HepG2 (cell line): ENCODE results near the gene SFXN5. TPM values are rescaled to one million over a fixed set of nuclear protein-coding genes. Genes with fewer than 3 reads are reported as not detected.

Source experiments
- ATAC-seq: fragments of 200-7000 bp; cut with Tn5 transposase; 3 replicates; pipeline ENCODE4 v1.9.1; 2020; ENCODE audit warnings: mild to moderate bottlenecking, moderate library complexity
- BruUV-seq: library from RNA; stranded (reverse); fragments of 400-500 nt; replicated peaks from 2 replicates; lab custom pipeline; 2021; lab: Mats Ljungman, UMichigan
- CTCF ChIA-PET: fragments of 300-600 bp; formaldehyde crosslinking; extraction: SDS; loops from one replicate; lab custom pipeline; 2021; ENCODE audit warnings: low total read pairs, inconsistent platforms, low intra/inter-chr PET ratio; lab: Yijun Ruan, JAX
- POLR2A ChIA-PET: fragments of 350-600 bp; sonication (Branson Sonifier 250); formaldehyde crosslinking; loops from one replicate; lab custom pipeline; 2020; ENCODE audit warnings: antibody characterized with exemption, inconsistent platforms; lab: Yijun Ruan, JAX
- DNase-seq: peaks from one replicate; pipeline ENCODE4 v3.0.0-alpha.2; 2015; ENCODE audit warnings: low spot score
- FAIRE-seq: peaks from 3 replicates; lab custom pipeline; 2011; peaks lifted over from hg19 to GRCh38; lab: Jason Lieb, UNC
- H2AFZ ChIP-seq: one replicate; pipeline ENCODE4 v1.6.1; 2011; ENCODE audit warnings: low read length, inconsistent platforms
- H3K27ac ChIP-seq: fragments of 300-600 bp; 3 replicates; pipeline ENCODE4 v1.8.0; 2011; ENCODE audit warnings: mixed run types, mild to moderate bottlenecking, mixed read lengths, low read length, inconsistent platforms; ENCODE audit not compliant: insufficient read depth; ENCODE audit errors: extremely low read length
- H3K27me3 ChIP-seq, 2 experiments: fragments of 200-600 bp in 1 of 2; 2 replicates in 1 of 2; 3 replicates in 1 of 2; pipeline versions ENCODE4 v1.6.0 to v1.8.0; 2011; ENCODE audit warnings: low read length in 2 of 2, mild to moderate bottlenecking in 2 of 2, moderate library complexity in 2 of 2, inconsistent platforms in 1 of 2; ENCODE audit not compliant: insufficient read depth in 2 of 2, control insufficient read depth in 1 of 2
- H3K36me3 ChIP-seq, 2 experiments: fragments of 200-600 bp in 1 of 2; replicated peaks in 1 of 2; 2 replicates in 1 of 2; 3 replicates in 1 of 2; pipeline versions ENCODE4 v1.5.1 to v1.8.0; 2011; ENCODE audit warnings: low read length in 2 of 2, inconsistent platforms in 1 of 2; ENCODE audit not compliant: insufficient read depth in 2 of 2, control insufficient read depth in 1 of 2
- H3K4me1 ChIP-seq: 2 replicates; pipeline ENCODE4 v1.5.1; 2012; ENCODE audit warnings: low read length, inconsistent platforms; ENCODE audit not compliant: insufficient read depth
- H3K4me2 ChIP-seq: 2 replicates; pipeline ENCODE4 v1.6.0; 2011; ENCODE audit warnings: low read depth, low read length, inconsistent platforms
- H3K4me3 ChIP-seq, 3 experiments: fragments of 200-600 bp in 1 of 3; sonication (generic), shearing (Covaris generic) in 1 of 3; replicated peaks in 1 of 3; 2 replicates each; pipeline ENCODE4 v1.5.1; 2011 to 2016; ENCODE audit warnings: low read length in 3 of 3, inconsistent platforms in 2 of 3, low read depth in 2 of 3, mild to moderate bottlenecking in 2 of 3, control low read depth in 1 of 3, mixed read lengths in 1 of 3; ENCODE audit not compliant: insufficient read depth in 1 of 3
- H3K79me2 ChIP-seq: one replicate; pipeline ENCODE4 v1.6.1; 2011; ENCODE audit warnings: low read length, inconsistent platforms; ENCODE audit not compliant: insufficient read depth
- H3K9ac ChIP-seq: 2 replicates; pipeline ENCODE4 v1.6.0; 2011; ENCODE audit warnings: mild to moderate bottlenecking, low read depth, low read length, inconsistent platforms; ENCODE audit not compliant: insufficient read depth
- H3K9me3 ChIP-seq: 2 replicates; pipeline ENCODE4 v1.5.1; 2012; ENCODE audit warnings: mild to moderate bottlenecking, low read length
- H4K20me1 ChIP-seq: 2 replicates; pipeline ENCODE4 v1.6.0; 2011; ENCODE audit warnings: inconsistent platforms, mild to moderate bottlenecking, low read length, moderate library complexity; ENCODE audit not compliant: insufficient read depth
- ATF7-NPFF ChIP-seq: sonication (generic); formaldehyde crosslinking; IDR thresholded peaks from 2 replicates; pipeline ENCODE4 v1.8.1; 2023; ENCODE audit warnings: mild to moderate bottlenecking, low read depth, missing genetic modification reagents, moderate library complexity
- EHMT2 ChIP-seq: fragments of 200-600 bp; sonication (generic); IDR thresholded peaks from 2 replicates; pipeline ENCODE4 v1.7.0; 2017; ENCODE audit warnings: antibody characterized with exemption, low read depth, low read length, borderline replicate concordance
- HIVEP1 ChIP-seq: sonication (generic); formaldehyde crosslinking; IDR thresholded peaks from 2 replicates; pipeline ENCODE4 v1.4.0; 2020; ENCODE audit warnings: mild to moderate bottlenecking, missing genetic modification reagents
- PRMT3 ChIP-seq: sonication (generic); formaldehyde crosslinking; IDR thresholded peaks from 2 replicates; pipeline ENCODE4 v1.8.1; 2022; ENCODE audit warnings: low read depth, mild to moderate bottlenecking, moderate library complexity, missing genetic modification reagents, borderline replicate concordance
- PTBP1 ChIP-seq: fragments of 200-400 bp; formaldehyde crosslinking; IDR thresholded peaks from 2 replicates; pipeline ENCODE4 v1.6.1; 2018; ENCODE audit warnings: low read length, low read depth; ENCODE audit not compliant: poor library complexity, severe bottlenecking
- XBP1 ChIP-seq: sonication (generic); formaldehyde crosslinking; IDR thresholded peaks from 2 replicates; pipeline ENCODE4 v1.5.0; 2020; ENCODE audit warnings: missing genetic modification reagents
- ZFX ChIP-seq: sonication (generic); formaldehyde crosslinking; IDR thresholded peaks from 2 replicates; pipeline ENCODE4 v1.4.0; 2020; ENCODE audit warnings: mild to moderate bottlenecking, low read depth, missing genetic modification reagents, moderate library complexity
- ZMYM4 ChIP-seq: sonication (generic); formaldehyde crosslinking; IDR thresholded peaks from 2 replicates; pipeline ENCODE4 v1.8.1; 2023; ENCODE audit warnings: mild to moderate bottlenecking, missing genetic modification reagents
- ZNF12 ChIP-seq: sonication (generic); formaldehyde crosslinking; IDR thresholded peaks from 2 replicates; pipeline ENCODE4 v1.5.0; 2020; ENCODE audit warnings: missing genetic modification reagents
- WGBS: methylation state at CpG from one replicate; pipeline ENCODE4 v1.1.6; 2017; ENCODE audit warnings: low lambda C conversion rate; 5-methylcytosine and 5-hydroxymethylcytosine counted together
- in situ Hi-C: cut with HindIII; loops from 2 replicates; pipeline ENCODE4 v1.10.0; 2017; ENCODE audit warnings: low pct_unique_long_range_greater_than_20kb; ENCODE audit not compliant: extremely low pct_ligation_motif_present
- intact Hi-C: fragments of 100-400 bp; cut with micrococcal nuclease; formaldehyde crosslinking; loops from one replicate; pipeline ENCODE4 v1.10.0; 2022; ENCODE audit not compliant: unreplicated experiment
- polyA plus RNA-seq, 8 experiments: library from polyadenylated mRNA; depleted of rRNA in 3 of 8; stranded (reverse) in 7 of 8; unstranded in 1 of 8; fragments of >200 nt; fragmentation: Illumina TruSeq in 4 of 8; extraction: Trizol in 4 of 8; gene quantifications; 2 replicates each; pipeline versions ENCODE4 v1.2.1 to v1.2.3, GENCODE V29; 2011 to 2016; ENCODE audit warnings: low read depth in 4 of 8, missing spikeins in 1 of 8, mixed read lengths in 1 of 8; ENCODE audit not compliant: insufficient read depth in 1 of 8
- total RNA-seq, 5 experiments: library from RNA; depleted of rRNA; stranded (reverse); fragments of >200 nt; fragmentation: Illumina TruSeq; extraction: Trizol; gene quantifications; 2 replicates each; pipeline ENCODE4 v1.2.3, GENCODE V29; 2016; ENCODE audit warnings: low read depth in 1 of 5
- TF ChIP-seq, protein P1 (sequence below): sonication (generic); formaldehyde crosslinking; IDR thresholded peaks from 2 replicates; pipeline ENCODE4 v1.5.1; 2020; ENCODE audit warnings: missing genetic modification reagents, mild to moderate bottlenecking, borderline replicate concordance
- TF ChIP-seq, protein P2 (sequence below): sonication (generic); formaldehyde crosslinking; IDR thresholded peaks from 2 replicates; pipeline ENCODE4 v1.5.0; 2020; ENCODE audit warnings: missing genetic modification reagents
- TF ChIP-seq, protein P3 (sequence below): sonication (generic); formaldehyde crosslinking; IDR thresholded peaks from 2 replicates; pipeline ENCODE4 v1.4.0; 2020; ENCODE audit warnings: missing genetic modification reagents, borderline replicate concordance
- TF ChIP-seq, protein P4 (sequence below): sonication (generic); formaldehyde crosslinking; IDR thresholded peaks from 2 replicates; pipeline ENCODE4 v1.8.1; 2023; ENCODE audit warnings: missing genetic modification reagents, mild to moderate bottlenecking, borderline replicate concordance
- TF ChIP-seq, protein P5 (sequence below): sonication (generic); formaldehyde crosslinking; IDR thresholded peaks from 2 replicates; pipeline ENCODE4 v1.5.1; 2020; ENCODE audit warnings: missing genetic modification reagents, mild to moderate bottlenecking, borderline replicate concordance
- TF ChIP-seq, protein P6 (sequence below): IDR thresholded peaks from 2 replicates; pipeline ENCODE4 v1.6.1; 2016; ENCODE audit warnings: missing genetic modification reagents, missing compliant biosample characterization

SFXN5 gene
- total and polyA plus RNA-seq, 2 of the 13 experiments (the other 11 are each of a cell fraction or from before 2014, with no cell fraction given): 34.9 to 37.4 TPM

DNA sequence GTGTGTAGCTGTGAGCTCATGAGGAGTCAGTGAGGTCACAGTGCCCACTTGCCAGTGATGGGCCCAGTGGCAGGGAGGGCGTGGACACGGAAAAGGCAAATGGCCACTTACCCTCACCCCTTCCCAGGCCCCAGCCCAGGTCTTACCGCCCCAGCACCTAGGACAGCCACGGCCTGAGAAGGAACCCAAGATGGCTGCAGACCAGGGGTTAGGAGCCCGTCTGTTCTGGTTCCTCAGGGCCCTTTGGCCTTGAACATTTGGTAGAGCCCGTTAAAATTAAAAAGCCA is 80.1 kb downstream of the SFXN5 start (continued):
- TF ChIP-seq, protein P1, sequence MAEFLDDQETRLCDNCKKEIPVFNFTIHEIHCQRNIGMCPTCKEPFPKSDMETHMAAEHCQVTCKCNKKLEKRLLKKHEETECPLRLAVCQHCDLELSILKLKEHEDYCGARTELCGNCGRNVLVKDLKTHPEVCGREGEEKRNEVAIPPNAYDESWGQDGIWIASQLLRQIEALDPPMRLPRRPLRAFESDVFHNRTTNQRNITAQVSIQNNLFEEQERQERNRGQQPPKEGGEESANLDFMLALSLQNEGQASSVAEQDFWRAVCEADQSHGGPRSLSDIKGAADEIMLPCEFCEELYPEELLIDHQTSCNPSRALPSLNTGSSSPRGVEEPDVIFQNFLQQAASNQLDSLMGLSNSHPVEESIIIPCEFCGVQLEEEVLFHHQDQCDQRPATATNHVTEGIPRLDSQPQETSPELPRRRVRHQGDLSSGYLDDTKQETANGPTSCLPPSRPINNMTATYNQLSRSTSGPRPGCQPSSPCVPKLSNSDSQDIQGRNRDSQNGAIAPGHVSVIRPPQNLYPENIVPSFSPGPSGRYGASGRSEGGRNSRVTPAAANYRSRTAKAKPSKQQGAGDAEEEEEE (CRISPR knock-in tag): no peak

DNA sequence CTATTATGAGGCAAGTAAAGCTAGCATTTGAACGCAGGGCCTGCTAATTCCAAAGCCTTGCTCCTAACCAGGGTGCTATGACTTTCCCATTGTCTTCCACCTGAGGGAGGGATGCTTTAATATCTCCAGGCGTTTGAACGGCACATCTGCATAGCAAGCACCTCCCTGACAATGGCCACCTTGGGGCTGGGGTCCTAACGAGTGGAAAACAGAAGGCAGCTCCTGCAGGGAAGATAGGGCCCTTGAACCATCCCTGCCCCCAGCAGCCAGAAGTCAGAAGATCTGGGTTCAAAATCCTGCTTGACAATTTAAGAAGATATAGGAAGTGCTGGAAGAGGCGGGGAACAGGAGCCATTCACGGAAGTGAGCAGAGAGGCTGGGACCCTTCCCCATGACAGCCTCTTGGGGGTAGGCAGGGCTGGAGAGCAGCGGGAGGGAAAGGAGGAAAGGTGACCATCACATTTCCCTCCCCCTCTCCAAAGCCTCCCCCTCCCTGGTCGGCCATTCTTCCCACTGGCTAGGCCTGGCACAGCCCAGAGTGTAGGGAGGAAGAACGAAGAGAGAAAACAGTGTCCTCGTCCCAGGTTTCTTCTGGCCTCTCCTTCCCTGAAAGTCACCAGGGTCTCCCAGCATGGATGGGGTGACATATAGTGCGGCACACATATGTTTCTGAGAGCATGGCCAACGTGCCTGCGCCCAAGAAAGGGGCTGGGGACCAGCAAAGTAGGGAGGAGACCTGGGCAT is 80.6 kb downstream of the SFXN5 start:
- no TSS peak for BruUV-seq
- Histone ChIP-seq H3K9me3 (no peaks in the 10 kb centered on the region), H3K4me3 (no peak overlapping the region), H3K27ac (no peak overlapping the region), H3K79me2 (no peaks in the 10 kb centered on the region), H3K9ac (no peak overlapping the region), H4K20me1 (no peaks in the 10 kb centered on the region), H3K4me1 (peaks cover 13% of the 10 kb centered on the region), H3K4me2 (no peak overlapping the region), H3K27me3 (no peaks in the 10 kb centered on the region), H3K36me3 (peaks cover 14 to 23% of the 10 kb centered on the region in 2 experiments; a peak in 4 of 5 replicates), H2AFZ (no peak overlapping the region)
- DNase-seq (no peak), ATAC-seq (no peak), FAIRE-seq (no peak)
- 98% methylated on average over 13 of the region's 13 CpGs for WGBS
- in situ Hi-C loops (loop anchor here (5.0 kb wide), 2 partner anchors 76 to 166 kb away; no protein-coding TSS in a partner anchor), intact Hi-C loops (loop anchor here (5.0 kb wide), 1 partner anchor 186 kb away; no protein-coding TSS in a partner anchor)
- TF ChIP-seq HIVEP1 (CRISPR knock-in tag): no peak
- TF ChIP-seq ATF7-NPFF (CRISPR knock-in tag): no peak
- no peak for TF ChIP-seq XBP1 (CRISPR knock-in tag)
- TF ChIP-seq ZFX (CRISPR knock-in tag): no peak
- no peak for TF ChIP-seq EHMT2
- TF ChIP-seq, protein P2, sequence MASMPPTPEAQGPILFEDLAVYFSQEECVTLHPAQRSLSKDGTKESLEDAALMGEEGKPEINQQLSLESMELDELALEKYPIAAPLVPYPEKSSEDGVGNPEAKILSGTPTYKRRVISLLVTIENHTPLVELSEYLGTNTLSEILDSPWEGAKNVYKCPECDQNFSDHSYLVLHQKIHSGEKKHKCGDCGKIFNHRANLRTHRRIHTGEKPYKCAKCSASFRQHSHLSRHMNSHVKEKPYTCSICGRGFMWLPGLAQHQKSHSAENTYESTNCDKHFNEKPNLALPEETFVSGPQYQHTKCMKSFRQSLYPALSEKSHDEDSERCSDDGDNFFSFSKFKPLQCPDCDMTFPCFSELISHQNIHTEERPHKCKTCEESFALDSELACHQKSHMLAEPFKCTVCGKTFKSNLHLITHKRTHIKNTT (CRISPR knock-in tag): no peak
- TF ChIP-seq ZMYM4 (CRISPR knock-in tag): no peak
- TF ChIP-seq, protein P3, sequence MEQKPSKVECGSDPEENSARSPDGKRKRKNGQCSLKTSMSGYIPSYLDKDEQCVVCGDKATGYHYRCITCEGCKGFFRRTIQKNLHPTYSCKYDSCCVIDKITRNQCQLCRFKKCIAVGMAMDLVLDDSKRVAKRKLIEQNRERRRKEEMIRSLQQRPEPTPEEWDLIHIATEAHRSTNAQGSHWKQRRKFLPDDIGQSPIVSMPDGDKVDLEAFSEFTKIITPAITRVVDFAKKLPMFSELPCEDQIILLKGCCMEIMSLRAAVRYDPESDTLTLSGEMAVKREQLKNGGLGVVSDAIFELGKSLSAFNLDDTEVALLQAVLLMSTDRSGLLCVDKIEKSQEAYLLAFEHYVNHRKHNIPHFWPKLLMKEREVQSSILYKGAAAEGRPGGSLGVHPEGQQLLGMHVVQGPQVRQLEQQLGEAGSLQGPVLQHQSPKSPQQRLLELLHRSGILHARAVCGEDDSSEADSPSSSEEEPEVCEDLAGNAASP (CRISPR knock-in tag): no peak
- TF ChIP-seq PRMT3 (CRISPR knock-in tag): no peak
- TF ChIP-seq, protein P4, sequence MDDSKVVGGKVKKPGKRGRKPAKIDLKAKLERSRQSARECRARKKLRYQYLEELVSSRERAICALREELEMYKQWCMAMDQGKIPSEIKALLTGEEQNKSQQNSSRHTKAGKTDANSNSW (CRISPR knock-in tag): no peak
- no peak for TF ChIP-seq PTBP1
- TF ChIP-seq, protein P5, sequence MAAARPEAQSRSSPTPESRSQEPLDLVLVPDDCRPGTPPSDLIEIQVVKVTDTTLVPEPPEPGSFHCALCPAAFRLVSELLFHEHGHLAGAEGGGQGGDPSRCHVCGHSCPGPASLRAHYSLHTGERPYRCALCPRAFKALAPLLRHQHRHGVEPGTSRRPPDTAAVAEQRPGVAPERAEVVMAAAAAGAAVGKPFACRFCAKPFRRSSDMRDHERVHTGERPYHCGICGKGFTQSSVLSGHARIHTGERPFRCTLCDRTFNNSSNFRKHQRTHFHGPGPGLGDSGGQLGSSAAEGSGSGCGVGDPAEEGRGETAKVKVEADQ (CRISPR knock-in tag): no peak
- TF ChIP-seq ZNF12 (CRISPR knock-in tag): no peak
- TF ChIP-seq, protein P6, sequence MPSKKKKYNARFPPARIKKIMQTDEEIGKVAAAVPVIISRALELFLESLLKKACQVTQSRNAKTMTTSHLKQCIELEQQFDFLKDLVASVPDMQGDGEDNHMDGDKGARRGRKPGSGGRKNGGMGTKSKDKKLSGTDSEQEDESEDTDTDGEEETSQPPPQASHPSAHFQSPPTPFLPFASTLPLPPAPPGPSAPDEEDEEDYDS (CRISPR knock-in tag): no peak
- POLR2A ChIA-PET: interaction anchor here (1.2 to 1.5 kb wide), 2 partner anchors 30 to 53 kb away, joined by 3 to 4 read pairs; no protein-coding TSS in a partner anchor
- CTCF ChIA-PET: no interaction called here
